T follicular helper cell (primary cell): Measurements from ENCODE around the gene XYLT1.

ENCODE experiments used
- DNase-seq: peaks from one replicate; pipeline ENCODE4 v3.0.0-alpha.2; 2020; ENCODE audit warnings: low read depth

XYLT1 gene

GRCh38 chr16:17177959-17178905 is 292.5 kb downstream of the XYLT1 start:
- no peak for DNase-seq

GRCh38 chr16:17177242-17177958 is 293.4 kb downstream of the XYLT1 start:
- no peak for DNase-seq

- DNase-seq, result no peak
Observed at GRCh38 chr16:17176199-17176598, 294.6 kb downstream of the XYLT1 start.

GRCh38 chr16:17173281-17173680 is 297.5 kb downstream of the XYLT1 start:
- DNase-seq, result no peak

- DNase-seq, result no peak
Observed at GRCh38 chr16:17171250-17172143, 299.3 kb downstream of the XYLT1 start.

- DNase-seq, result no peak
Observed at GRCh38 chr16:17170435-17170834, 300.3 kb downstream of the XYLT1 start.

- no peak for DNase-seq
Observed at GRCh38 chr16:17168181-17168580, 302.6 kb downstream of the XYLT1 start.

GRCh38 chr16:17166095-17166494 is 304.7 kb downstream of the XYLT1 start:
- no peak for DNase-seq

GRCh38 chr16:17162560-17162959 is 308.2 kb downstream of the XYLT1 start:
- no peak for DNase-seq

- no peak for DNase-seq
Observed at GRCh38 chr16:17160920-17161431, 309.8 kb downstream of the XYLT1 start.

- no peak for DNase-seq
Observed at GRCh38 chr16:17160285-17160853, 310.4 kb downstream of the XYLT1 start.

- DNase-seq, result no peak
Observed at GRCh38 chr16:17159617-17160016, 311.1 kb downstream of the XYLT1 start.

- DNase-seq, result no peak
Observed at GRCh38 chr16:17155936-17156335, 314.8 kb downstream of the XYLT1 start.

GRCh38 chr16:17155485-17155884 is 315.3 kb downstream of the XYLT1 start:
- DNase-seq, result no peak

- DNase-seq, result no peak
Observed at GRCh38 chr16:17154981-17155380, 315.8 kb downstream of the XYLT1 start.

- DNase-seq, result no peak
Observed at GRCh38 chr16:17152311-17152710, 318.4 kb downstream of the XYLT1 start.

GRCh38 chr16:17151335-17151734 is 319.4 kb downstream of the XYLT1 start:
- DNase-seq, result no peak

GRCh38 chr16:17149904-17150483 is 320.8 kb downstream of the XYLT1 start:
- DNase-seq, result no peak

- DNase-seq, result no peak
Observed at GRCh38 chr16:17147942-17148341, 322.8 kb downstream of the XYLT1 start.

GRCh38 chr16:17145029-17145428 is 325.7 kb downstream of the XYLT1 start:
- no peak for DNase-seq

GRCh38 chr16:17144431-17144830 is 326.3 kb downstream of the XYLT1 start:
- no peak for DNase-seq
